ENCODE results near the gene ZNF226.
"Not testable (repeated sequence)": the region's sequence is repeated elsewhere in the genome, so short reads cannot be mapped to it uniquely, and the experiment has no call there.

ZNF226 gene

DNA sequence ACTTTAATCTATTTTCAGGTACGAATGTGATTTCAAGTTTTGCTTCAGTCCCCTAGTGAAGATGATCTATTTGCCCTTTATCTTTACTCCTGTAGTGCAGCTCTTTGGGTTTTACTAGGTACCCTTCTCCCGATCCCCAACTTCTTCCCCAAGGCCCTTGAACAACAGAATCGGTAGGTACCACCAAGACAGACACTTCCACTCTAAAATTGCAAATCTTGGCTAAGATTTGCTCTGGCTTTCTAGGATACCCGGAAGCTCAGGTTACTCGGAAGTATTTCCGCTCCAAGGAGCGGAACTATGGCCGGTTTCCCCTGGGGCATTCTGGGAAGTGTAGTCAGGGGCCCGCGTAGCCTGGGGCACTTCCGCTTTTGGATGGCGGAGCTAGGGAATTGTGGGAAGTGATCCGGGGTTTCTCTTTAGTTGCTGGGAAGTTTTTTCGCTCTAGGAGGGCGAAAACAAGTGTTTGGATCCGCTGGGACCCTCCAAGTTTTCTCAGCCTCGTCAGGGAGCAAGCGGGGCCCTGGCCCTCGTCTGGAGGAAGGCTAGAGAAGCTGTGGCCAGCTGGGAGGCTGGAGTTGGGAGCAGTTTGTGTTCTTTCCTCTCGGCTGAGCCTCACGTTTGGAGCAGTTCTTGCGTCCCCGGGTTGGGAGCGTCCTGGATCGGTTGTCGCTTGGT is 42.4 kb downstream of the ZNF226 start:
- Histone ChIP-seq H3K9me3 (ENCODE audit: insufficient read depth, low read length) (peaks cover 13% of the 10 kb centered on the region; the same call in 1 of the 2 replicates), H3K9ac (ENCODE audit: low read length) (peak overlapping the region; percentile 66), H3K4me3 (ENCODE audit: low read length) (peak overlapping the region; percentile 76), H4K20me1 (ENCODE audit: insufficient read depth, low read length) (no peaks in the 10 kb centered on the region), H3K4me1 (ENCODE audit: low read length) (no peaks in the 10 kb centered on the region), H3K27ac (ENCODE audit: low read length) (peak overlapping the region; percentile 17; the same call in 1 of the 2 replicates), H3K36me3 (replicated peaks; ENCODE audit: low read depth, low read length) (no peaks in the 10 kb centered on the region), H3K79me2 (ENCODE audit: low read length) (no peaks in the 10 kb centered on the region), H3K4me2 (ENCODE audit: low read length) (peak overlapping the region; percentile 76), H2AFZ (ENCODE audit: low read depth, low read length) (peak overlapping the region; percentile 99), H3K27me3 (ENCODE audit: low read depth, low read length) (no peaks in the 10 kb centered on the region)
- TF ChIP-seq CTCF (IDR thresholded peaks at IDR 0.05; ENCODE audit: low read depth, low read length) (no peak), EZH2phosphoT487 (IDR thresholded peaks at IDR 0.05; ENCODE audit: low read depth) (no peak)

DNA sequence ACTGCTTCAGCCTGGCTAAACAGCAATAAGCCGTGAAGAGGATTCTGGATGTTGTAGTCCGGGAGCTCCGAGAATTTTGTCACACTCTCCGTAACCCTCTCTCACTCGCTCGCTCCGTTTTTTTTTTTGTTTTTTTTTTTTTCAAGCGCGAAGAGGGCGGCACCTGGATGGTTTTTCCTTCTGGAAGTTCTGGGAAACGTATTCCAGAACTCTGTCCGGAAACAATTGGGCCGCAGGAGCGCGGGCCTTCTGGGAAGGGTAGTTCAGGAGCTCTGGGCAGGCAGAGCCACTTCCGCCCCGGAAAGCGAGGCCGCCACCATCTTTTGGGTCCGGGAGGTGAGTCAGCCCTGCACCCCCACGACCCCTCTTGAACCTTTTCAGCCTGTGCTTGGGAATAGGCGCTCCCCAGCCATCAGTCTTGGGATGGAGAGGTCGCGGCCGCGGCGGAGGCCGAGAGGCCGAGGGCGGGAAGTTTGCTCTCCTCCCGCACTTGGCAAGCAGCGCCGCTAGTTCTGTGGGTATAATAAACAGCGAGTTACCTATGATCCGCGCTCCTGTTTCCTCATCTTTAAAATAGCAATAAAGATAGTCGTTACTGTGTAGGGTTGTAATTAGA is 47.5 kb downstream of the ZNF226 start, which contains the start of gene ZNF227:
Gene ZNF227 (plus strand): TSS at position 283 of the 616 bp plus-strand sequence. CDS start 5,261 bp downstream, outside the sequence.
- peak within 1 kb of the TSS; percentile 54 for H3K27ac ChIP-seq (ENCODE audit: low read length)

GRCh38 chr19:44212866-44213346 is 48.0 kb downstream of the ZNF226 start:
- Histone ChIP-seq H3K4me3 (ENCODE audit: low read length) (peak overlapping the region; percentile 97), H3K79me2 (ENCODE audit: low read length) (peaks cover 31% of the 10 kb centered on the region), H3K4me1 (ENCODE audit: low read length) (peaks cover 10% of the 10 kb centered on the region; the same call in 1 of the 2 replicates), H3K9me3 (ENCODE audit: insufficient read depth, low read length) (peaks cover 26% of the 10 kb centered on the region; the same call in 1 of the 2 replicates), H3K27ac (ENCODE audit: low read length) (peak overlapping the region; percentile 54), H2AFZ (ENCODE audit: low read depth, low read length) (peak overlapping the region; percentile 98), H3K4me2 (ENCODE audit: low read length) (peak overlapping the region; percentile 96), H3K36me3 (replicated peaks; ENCODE audit: low read depth, low read length) (peaks cover 41% of the 10 kb centered on the region), H3K9ac (ENCODE audit: low read length) (peak overlapping the region; percentile 95), H3K27me3 (ENCODE audit: low read depth, low read length) (no peaks in the 10 kb centered on the region), H4K20me1 (ENCODE audit: insufficient read depth, low read length) (no peaks in the 10 kb centered on the region)
- no peak for TF ChIP-seq CTCF (IDR thresholded peaks at IDR 0.05; ENCODE audit: low read depth, low read length)
- TF ChIP-seq EZH2phosphoT487 (IDR thresholded peaks at IDR 0.05; ENCODE audit: low read depth), result no peak

More for the DNA sequence above, 47.5 kb downstream of the ZNF226 start, which contains the start of gene ZNF227:
- H3K4me2 ChIP-seq (ENCODE audit: low read length), result peak within 1 kb of the TSS; percentile 96
- H3K4me1 ChIP-seq (ENCODE audit: low read length), result peaks cover 10% of the 10 kb centered on the region; the same call in 1 of the 2 replicates
- H3K79me2 ChIP-seq (ENCODE audit: low read length), result peaks cover 30% of the 10 kb centered on the region
- H3K9me3 ChIP-seq (ENCODE audit: insufficient read depth, low read length), result peaks cover 26% of the 10 kb centered on the region; the same call in 1 of the 2 replicates
- no peaks in the 10 kb centered on the region for H3K27me3 ChIP-seq (ENCODE audit: low read depth, low read length)
- peak within 1 kb of the TSS; percentile 98 for H2AFZ ChIP-seq (ENCODE audit: low read depth, low read length)
- peak within 1 kb of the TSS; percentile 95 for H3K9ac ChIP-seq (ENCODE audit: low read length)
- peaks cover 35% of the 10 kb centered on the region for H3K36me3 ChIP-seq (replicated peaks; ENCODE audit: low read depth, low read length)
- no peaks in the 10 kb centered on the region for H4K20me1 ChIP-seq (ENCODE audit: insufficient read depth, low read length)
- H3K4me3 ChIP-seq (ENCODE audit: low read length), result peak within 1 kb of the TSS; percentile 97
- TF ChIP-seq EZH2phosphoT487 (IDR thresholded peaks at IDR 0.05; ENCODE audit: low read depth), result no peak
- no peak for TF ChIP-seq CTCF (IDR thresholded peaks at IDR 0.05; ENCODE audit: low read depth, low read length)

DNA sequence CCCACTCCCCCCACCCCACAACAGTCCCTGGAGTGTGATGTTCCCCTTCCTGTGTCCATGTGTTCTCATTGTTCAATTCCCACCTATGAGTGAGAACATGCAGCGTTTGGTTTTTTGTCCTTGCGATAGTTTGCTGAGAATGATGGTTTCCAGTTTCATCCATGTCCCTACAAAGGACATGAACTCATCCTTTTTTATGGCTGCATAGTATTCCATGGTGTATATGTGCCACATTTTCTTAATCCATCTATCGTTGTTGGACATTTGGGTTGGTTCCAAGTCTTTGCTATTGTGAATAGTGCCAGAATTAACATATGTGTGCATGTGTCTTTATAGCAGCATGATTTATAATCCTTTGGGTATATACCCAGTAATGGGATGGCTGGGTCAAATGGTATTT is 55.0 kb downstream of the ZNF226 start:
- H3K27me3 ChIP-seq (ENCODE audit: low read depth, low read length); H3K4me3 ChIP-seq (ENCODE audit: low read length); H3K27ac ChIP-seq (ENCODE audit: low read length); H2AFZ ChIP-seq (ENCODE audit: low read depth, low read length); H3K9ac ChIP-seq (ENCODE audit: low read length); H4K20me1 ChIP-seq (ENCODE audit: insufficient read depth, low read length); H3K4me1 ChIP-seq (ENCODE audit: low read length); H3K79me2 ChIP-seq (ENCODE audit: low read length); H3K4me2 ChIP-seq (ENCODE audit: low read length); H3K9me3 ChIP-seq (ENCODE audit: insufficient read depth, low read length): not testable (repeated sequence)
- peaks cover 43% of the 10 kb centered on the region for H3K36me3 ChIP-seq (replicated peaks; ENCODE audit: low read depth, low read length)

- H3K36me3 ChIP-seq (replicated peaks; ENCODE audit: low read depth, low read length), result peaks cover 36% of the 10 kb centered on the region
Measured at GRCh38 chr19:44220761-44221160, 55.9 kb downstream of the ZNF226 start.

GRCh38 chr19:44221291-44221690 is 56.4 kb downstream of the ZNF226 start:
- H3K27ac ChIP-seq (ENCODE audit: low read length); H3K4me1 ChIP-seq (ENCODE audit: low read length); H4K20me1 ChIP-seq (ENCODE audit: insufficient read depth, low read length); H3K79me2 ChIP-seq (ENCODE audit: low read length); H2AFZ ChIP-seq (ENCODE audit: low read depth, low read length); H3K9ac ChIP-seq (ENCODE audit: low read length); H3K4me3 ChIP-seq (ENCODE audit: low read length); H3K9me3 ChIP-seq (ENCODE audit: insufficient read depth, low read length); H3K4me2 ChIP-seq (ENCODE audit: low read length); H3K27me3 ChIP-seq (ENCODE audit: low read depth, low read length): not testable (repeated sequence)
- peaks cover 31% of the 10 kb centered on the region for H3K36me3 ChIP-seq (replicated peaks; ENCODE audit: low read depth, low read length)

More at GRCh38 chr19:44220761-44221160, 55.9 kb downstream of the ZNF226 start:
- not testable (repeated sequence) for H3K27ac ChIP-seq (ENCODE audit: low read length); H3K4me1 ChIP-seq (ENCODE audit: low read length); H3K27me3 ChIP-seq (ENCODE audit: low read depth, low read length); H3K9ac ChIP-seq (ENCODE audit: low read length); H2AFZ ChIP-seq (ENCODE audit: low read depth, low read length); H3K9me3 ChIP-seq (ENCODE audit: insufficient read depth, low read length); H3K4me2 ChIP-seq (ENCODE audit: low read length); H4K20me1 ChIP-seq (ENCODE audit: insufficient read depth, low read length); H3K79me2 ChIP-seq (ENCODE audit: low read length); H3K4me3 ChIP-seq (ENCODE audit: low read length)

Measured in OCI-LY3 (cell line).